ENCODE results near the gene CCNY. TPM values are rescaled to one million over a fixed set of nuclear protein-coding genes. Genes with fewer than 3 reads are reported as not detected.

The CCNY gene
- total RNA-seq, 1 donor from 2014 or later: 41.3 TPM

DNA sequence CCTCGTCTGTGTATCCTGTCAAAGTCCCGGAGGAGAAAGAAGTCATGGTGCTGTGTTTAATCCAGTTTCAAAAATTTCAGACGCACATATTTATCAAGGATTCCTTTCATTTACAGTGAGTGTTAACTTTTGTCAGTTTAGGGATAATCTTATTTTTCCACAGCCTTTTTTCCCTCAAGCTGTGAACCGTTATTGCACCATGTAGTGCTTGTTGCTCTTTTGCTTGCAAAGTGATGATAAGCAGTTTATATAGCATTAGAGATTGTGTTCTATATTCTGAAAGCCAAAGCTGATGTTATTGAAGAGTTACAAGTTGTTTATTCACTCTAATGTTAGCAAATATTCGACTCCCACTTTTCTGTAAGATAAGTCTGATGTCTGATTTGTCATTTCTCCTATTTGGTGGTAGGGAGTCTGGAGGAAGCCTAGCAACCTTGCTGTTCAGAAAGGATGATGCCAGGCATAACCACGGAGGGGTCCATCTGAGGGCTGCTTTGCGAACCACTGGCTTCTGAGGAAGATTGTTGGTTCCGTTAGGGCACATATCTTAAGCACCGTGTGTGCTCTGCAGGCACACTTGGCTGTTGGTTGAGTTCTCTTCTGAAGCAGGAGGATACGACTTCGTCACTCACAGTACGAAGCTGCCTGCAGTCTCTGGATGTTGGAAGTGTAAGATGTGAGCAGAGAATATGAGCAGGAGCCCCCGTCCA, 11.7 kb downstream of the CCNY start:
- H3K4me3 ChIP-seq (ENCODE audit: low read depth, low read length): no peak overlapping the region
- H3K36me3 ChIP-seq (ENCODE audit: control insufficient read depth, insufficient read depth, low read length): no peaks in the 10 kb centered on the region
- H3K27me3 ChIP-seq (ENCODE audit: control insufficient read depth, insufficient read depth, low read length): no peaks in the 10 kb centered on the region
- DNase-seq (ENCODE audit: low read depth): no peak
- TF ChIP-seq, protein P1, sequence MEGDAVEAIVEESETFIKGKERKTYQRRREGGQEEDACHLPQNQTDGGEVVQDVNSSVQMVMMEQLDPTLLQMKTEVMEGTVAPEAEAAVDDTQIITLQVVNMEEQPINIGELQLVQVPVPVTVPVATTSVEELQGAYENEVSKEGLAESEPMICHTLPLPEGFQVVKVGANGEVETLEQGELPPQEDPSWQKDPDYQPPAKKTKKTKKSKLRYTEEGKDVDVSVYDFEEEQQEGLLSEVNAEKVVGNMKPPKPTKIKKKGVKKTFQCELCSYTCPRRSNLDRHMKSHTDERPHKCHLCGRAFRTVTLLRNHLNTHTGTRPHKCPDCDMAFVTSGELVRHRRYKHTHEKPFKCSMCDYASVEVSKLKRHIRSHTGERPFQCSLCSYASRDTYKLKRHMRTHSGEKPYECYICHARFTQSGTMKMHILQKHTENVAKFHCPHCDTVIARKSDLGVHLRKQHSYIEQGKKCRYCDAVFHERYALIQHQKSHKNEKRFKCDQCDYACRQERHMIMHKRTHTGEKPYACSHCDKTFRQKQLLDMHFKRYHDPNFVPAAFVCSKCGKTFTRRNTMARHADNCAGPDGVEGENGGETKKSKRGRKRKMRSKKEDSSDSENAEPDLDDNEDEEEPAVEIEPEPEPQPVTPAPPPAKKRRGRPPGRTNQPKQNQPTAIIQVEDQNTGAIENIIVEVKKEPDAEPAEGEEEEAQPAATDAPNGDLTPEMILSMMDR (IDR thresholded peaks at IDR 0.05; ENCODE audit: insufficient read depth, low read length, poor library complexity, severe bottlenecking): no peak

DNA sequence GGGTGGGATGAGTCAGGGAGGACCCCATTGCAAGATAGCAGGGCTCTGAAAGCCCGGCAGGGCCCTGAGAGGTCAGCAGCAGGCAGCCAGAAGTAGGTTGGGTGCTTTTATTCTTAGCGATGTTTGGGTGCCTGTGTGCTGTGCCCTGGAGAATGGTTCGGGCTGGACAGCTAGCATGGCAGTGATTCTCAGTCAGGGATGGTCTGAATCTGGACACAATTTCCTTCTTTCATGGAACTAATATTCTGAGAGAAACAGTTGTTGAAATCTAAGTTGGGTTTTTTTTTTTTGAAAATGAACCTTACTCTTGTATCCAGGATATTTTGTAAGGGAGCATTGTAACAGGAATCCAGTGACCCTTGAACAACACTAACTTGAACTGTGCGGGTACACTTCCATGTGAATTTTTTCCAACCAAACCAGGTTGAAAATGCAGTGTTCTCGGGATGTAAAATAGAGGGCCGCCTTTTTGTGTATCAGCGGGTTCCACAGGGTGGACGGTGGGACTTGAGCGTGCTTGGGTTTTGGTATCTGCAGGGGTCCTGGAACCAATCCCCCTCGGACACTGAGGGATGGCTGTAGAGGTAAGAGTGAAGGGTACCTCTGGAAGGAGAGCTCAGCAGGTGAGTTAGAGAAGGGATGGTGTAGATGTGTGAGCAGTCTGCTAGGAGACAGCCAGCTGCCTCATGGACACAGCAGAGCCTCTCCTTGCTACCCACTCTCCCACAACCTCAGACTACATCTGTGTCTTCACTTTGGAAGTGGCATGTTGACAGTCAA, 12.5 kb downstream of the CCNY start:
- Histone ChIP-seq H3K4me3 (ENCODE audit: low read depth, low read length) (no peak overlapping the region), H3K36me3 (ENCODE audit: control insufficient read depth, insufficient read depth, low read length) (no peaks in the 10 kb centered on the region), H3K27me3 (ENCODE audit: control insufficient read depth, insufficient read depth, low read length) (no peaks in the 10 kb centered on the region)
- DNase-seq (ENCODE audit: low read depth): no peak
- TF ChIP-seq, protein P1 (IDR thresholded peaks at IDR 0.05; ENCODE audit: insufficient read depth, low read length, poor library complexity, severe bottlenecking): no peak

DNA sequence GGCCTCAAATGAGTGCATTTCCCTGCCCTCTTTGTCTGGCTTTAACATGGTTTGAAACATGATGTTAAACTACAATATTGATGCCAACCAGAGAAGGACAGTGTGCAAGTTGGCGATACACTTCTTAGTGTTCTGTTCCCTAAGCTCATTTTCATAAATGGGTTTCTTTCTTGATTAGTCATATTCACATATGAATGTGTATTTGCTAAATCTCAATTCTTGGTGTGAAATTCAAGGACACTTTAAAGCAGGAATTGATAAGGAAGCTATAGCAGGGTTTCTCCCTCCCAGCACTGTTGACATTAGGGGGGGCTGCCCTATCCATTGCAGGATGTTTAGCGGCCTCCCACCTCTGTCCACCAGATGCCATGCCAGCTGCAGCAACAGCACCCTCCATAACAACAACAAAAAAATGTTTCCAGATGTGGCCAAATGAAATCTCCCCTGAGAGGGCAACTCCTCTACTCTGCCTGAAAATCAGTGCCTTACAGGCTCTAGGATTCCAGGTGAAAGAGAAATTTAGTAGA, 13.1 kb downstream of the CCNY start:
- TF ChIP-seq, protein P1 (IDR thresholded peaks at IDR 0.05; ENCODE audit: insufficient read depth, low read length, poor library complexity, severe bottlenecking): no peak
- no peaks in the 10 kb centered on the region for H3K27me3 ChIP-seq (ENCODE audit: control insufficient read depth, insufficient read depth, low read length)
- DNase-seq (ENCODE audit: low read depth): no peak

DNA sequence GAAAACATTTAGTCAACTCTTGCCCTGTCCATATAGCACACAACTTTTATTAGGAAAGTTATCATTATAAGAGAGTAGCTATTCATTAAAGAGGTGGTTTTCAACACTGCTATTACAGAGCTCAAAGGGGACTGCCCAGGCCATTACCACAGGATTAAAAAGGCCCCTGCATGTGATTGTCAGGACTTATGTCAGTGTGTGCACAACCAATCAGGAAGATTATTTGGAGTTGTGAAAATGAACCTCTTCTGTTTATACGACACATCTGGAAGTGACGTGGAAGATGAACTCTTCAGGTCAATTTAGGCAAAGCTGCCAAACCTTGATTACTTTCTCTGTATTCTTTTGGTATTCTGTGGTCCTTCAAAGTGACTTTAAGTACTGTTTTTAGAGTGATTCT, 14.7 kb downstream of the CCNY start:
- TF ChIP-seq, protein P1 (IDR thresholded peaks at IDR 0.05; ENCODE audit: insufficient read depth, low read length, poor library complexity, severe bottlenecking): no peak
- DNase-seq (ENCODE audit: low read depth): no peak
- Histone ChIP-seq H3K4me3 (ENCODE audit: low read depth, low read length) (no peak overlapping the region), H3K36me3 (ENCODE audit: control insufficient read depth, insufficient read depth, low read length) (no peaks in the 10 kb centered on the region), H3K27me3 (ENCODE audit: control insufficient read depth, insufficient read depth, low read length) (no peaks in the 10 kb centered on the region)

More for the DNA sequence above, 13.1 kb downstream of the CCNY start:
- Histone ChIP-seq H3K4me3 (ENCODE audit: low read depth, low read length) (no peak overlapping the region), H3K36me3 (ENCODE audit: control insufficient read depth, insufficient read depth, low read length) (no peaks in the 10 kb centered on the region)

DNA sequence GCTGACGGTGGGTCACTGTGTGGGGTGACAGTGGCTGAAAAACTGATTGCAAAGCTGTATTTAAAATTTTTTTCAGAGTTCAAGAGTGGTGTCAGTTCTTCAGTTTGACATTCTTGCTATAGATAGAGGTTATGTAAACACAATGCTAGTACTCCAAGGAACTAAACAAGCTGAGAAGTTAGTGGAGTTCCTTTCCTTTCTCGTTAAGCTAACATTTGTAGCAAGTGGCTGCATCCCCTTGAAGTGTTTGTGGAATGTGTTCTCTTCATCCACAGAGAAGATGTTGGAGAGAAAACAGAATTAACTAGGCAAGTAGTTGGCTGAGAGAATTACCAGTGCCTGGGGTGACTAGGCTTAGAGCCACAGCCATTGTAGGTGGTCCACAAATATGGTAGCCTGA, 15.8 kb downstream of the CCNY start:
- Histone ChIP-seq H3K27me3 (ENCODE audit: control insufficient read depth, insufficient read depth, low read length) (no peaks in the 10 kb centered on the region), H3K4me3 (ENCODE audit: low read depth, low read length) (no peak overlapping the region), H3K36me3 (ENCODE audit: control insufficient read depth, insufficient read depth, low read length) (no peaks in the 10 kb centered on the region)
- TF ChIP-seq, protein P1 (IDR thresholded peaks at IDR 0.05; ENCODE audit: insufficient read depth, low read length, poor library complexity, severe bottlenecking): no peak
- no peak for DNase-seq (ENCODE audit: low read depth)

Measured in kidney epithelial cell (primary cell).